SU-DHL-6 (cell line): Measurements from ENCODE around the gene BRD3OS.

Experiments
- H2AFZ ChIP-seq: fragments of 200-600 bp; sonication (generic); 2 replicates; pipeline ENCODE4 v1.6.1; 2014; ENCODE audit warnings: low read depth, mild to moderate bottlenecking, moderate library complexity, mixed read lengths, antibody characterized with exemption, low read length; ENCODE audit not compliant: severe bottlenecking
- H3F3A ChIP-seq: fragments of 200-600 bp; shearing (Covaris generic); 2 replicates; pipeline ENCODE4 v1.6.0; 2016; ENCODE audit warnings: antibody characterized with exemption, mild to moderate bottlenecking; ENCODE audit not compliant: insufficient read depth
- H3K27ac ChIP-seq: fragments of 200-600 bp; sonication (generic); 2 replicates; pipeline ENCODE4 v1.5.1; 2016; ENCODE audit warnings: low read depth, mild to moderate bottlenecking, low read length, moderate library complexity, mixed read lengths
- H3K27me3 ChIP-seq: fragments of 200-600 bp; sonication (generic), shearing (Covaris generic); 2 replicates; pipeline ENCODE4 v1.6.0; 2014; ENCODE audit warnings: mild to moderate bottlenecking, low read length
- H3K36me3 ChIP-seq: fragments of 200-600 bp; sonication (generic); 2 replicates; pipeline ENCODE4 v1.6.1; 2014; ENCODE audit warnings: mild to moderate bottlenecking, low read length, mixed read lengths
- H3K4me2 ChIP-seq: fragments of 300-600, 200-600 bp; shearing (Covaris generic), sonication (generic); 2 replicates; pipeline ENCODE4 v1.6.0; 2014; ENCODE audit warnings: low read length, low read depth, mild to moderate bottlenecking; ENCODE audit not compliant: poor library complexity, severe bottlenecking
- H3K4me3 ChIP-seq: fragments of 200-600 bp; sonication (generic); 2 replicates; pipeline ENCODE4 v1.5.1; 2014; ENCODE audit warnings: antibody characterized with exemption, low read length, mild to moderate bottlenecking, mixed read lengths; ENCODE audit not compliant: insufficient read depth, poor library complexity, severe bottlenecking
- H3K79me2 ChIP-seq: fragments of 200-600 bp; sonication (generic); 2 replicates; pipeline ENCODE4 v1.6.1; 2014; ENCODE audit warnings: mild to moderate bottlenecking, low read length, moderate library complexity; ENCODE audit not compliant: insufficient read depth
- H3K9ac ChIP-seq: fragments of 200-600 bp; sonication (generic); 2 replicates; pipeline ENCODE4 v1.7.0; 2014; ENCODE audit warnings: mild to moderate bottlenecking, low read length
- H3K9me2 ChIP-seq: fragments of 200-600 bp; sonication (generic); replicated peaks from 2 replicates; pipeline ENCODE4 v1.6.1; 2014; ENCODE audit warnings: low read length; ENCODE audit not compliant: insufficient read depth
- H3K9me3 ChIP-seq: fragments of 200-600 bp; sonication (generic); 2 replicates; pipeline ENCODE4 v1.6.1; 2014; ENCODE audit warnings: low read length, mixed read lengths; ENCODE audit not compliant: insufficient read depth
- H4K20me1 ChIP-seq: fragments of 200-600 bp; sonication (generic); 2 replicates; pipeline ENCODE4 v1.6.1; 2014; ENCODE audit warnings: low read depth, mild to moderate bottlenecking, antibody characterized with exemption, low read length, moderate library complexity, mixed read lengths
- EZH2phosphoT487 ChIP-seq: fragments of 200-600 bp; sonication (generic), shearing (Covaris generic); conservative IDR thresholded peaks from 2 replicates; pipeline ENCODE4 v1.6.1; 2018; ENCODE audit warnings: mild to moderate bottlenecking, antibody characterized with exemption, low read length, moderate library complexity, mixed read lengths
- TF ChIP-seq, protein P1 (sequence below): fragments of 200-600 bp; sonication (generic); IDR thresholded peaks from one replicate; pipeline ENCODE4 v1.5.1; 2017; ENCODE audit warnings: antibody characterized with exemption, mild to moderate bottlenecking, low read length, moderate library complexity; ENCODE audit not compliant: insufficient read depth, poor library complexity, severe bottlenecking

The BRD3OS gene

DNA sequence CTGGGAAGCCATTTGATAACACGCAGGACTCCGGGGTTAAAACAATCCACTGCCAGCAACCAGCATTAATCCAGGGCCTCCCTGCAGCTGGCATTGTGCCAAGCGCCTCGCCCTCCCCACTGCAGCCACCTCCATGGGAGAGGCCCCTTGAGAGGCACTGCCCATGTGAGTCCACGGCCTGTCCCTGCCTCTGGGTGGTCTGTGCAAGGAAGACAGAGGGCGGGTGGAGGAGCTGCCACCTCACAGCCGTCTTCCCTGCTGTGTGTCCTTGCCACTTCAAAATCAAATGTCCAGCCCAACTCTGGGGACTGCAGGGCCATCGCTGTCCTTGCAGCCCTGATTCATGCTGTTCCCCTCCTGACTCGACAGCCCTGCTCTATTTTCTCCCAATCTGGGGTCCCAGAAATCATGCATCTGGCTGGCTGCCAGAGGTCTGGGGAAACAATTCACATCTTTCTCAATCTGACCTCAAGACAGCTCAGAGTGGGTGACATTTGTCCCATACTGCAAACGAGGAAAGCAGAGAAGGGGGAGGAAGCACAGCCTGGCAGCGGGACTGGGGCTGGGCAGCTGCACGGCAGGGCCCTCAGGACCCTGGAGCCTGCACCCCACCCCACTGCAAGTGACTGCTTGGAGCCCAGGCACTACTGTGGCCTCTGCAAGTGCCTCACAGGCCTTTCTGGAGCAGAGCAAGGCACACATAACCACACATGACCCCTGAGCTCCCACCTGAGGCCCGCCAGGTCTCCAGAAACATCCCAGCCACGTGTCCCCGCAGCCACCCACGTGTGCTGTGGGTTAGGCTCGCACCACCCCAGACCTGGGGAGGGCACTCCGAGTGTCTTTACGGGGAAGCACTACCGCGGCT, 15.7 kb downstream of the BRD3OS start:
- H3K4me3 ChIP-seq, result no peak overlapping the region
- no peaks in the 10 kb centered on the region for H3K9me3 ChIP-seq
- TF ChIP-seq, protein P1, sequence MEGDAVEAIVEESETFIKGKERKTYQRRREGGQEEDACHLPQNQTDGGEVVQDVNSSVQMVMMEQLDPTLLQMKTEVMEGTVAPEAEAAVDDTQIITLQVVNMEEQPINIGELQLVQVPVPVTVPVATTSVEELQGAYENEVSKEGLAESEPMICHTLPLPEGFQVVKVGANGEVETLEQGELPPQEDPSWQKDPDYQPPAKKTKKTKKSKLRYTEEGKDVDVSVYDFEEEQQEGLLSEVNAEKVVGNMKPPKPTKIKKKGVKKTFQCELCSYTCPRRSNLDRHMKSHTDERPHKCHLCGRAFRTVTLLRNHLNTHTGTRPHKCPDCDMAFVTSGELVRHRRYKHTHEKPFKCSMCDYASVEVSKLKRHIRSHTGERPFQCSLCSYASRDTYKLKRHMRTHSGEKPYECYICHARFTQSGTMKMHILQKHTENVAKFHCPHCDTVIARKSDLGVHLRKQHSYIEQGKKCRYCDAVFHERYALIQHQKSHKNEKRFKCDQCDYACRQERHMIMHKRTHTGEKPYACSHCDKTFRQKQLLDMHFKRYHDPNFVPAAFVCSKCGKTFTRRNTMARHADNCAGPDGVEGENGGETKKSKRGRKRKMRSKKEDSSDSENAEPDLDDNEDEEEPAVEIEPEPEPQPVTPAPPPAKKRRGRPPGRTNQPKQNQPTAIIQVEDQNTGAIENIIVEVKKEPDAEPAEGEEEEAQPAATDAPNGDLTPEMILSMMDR, result no peak
- TF ChIP-seq EZH2phosphoT487, result no peak
- no peak overlapping the region for H2AFZ ChIP-seq
- no peak overlapping the region for H3K4me2 ChIP-seq
- no peaks in the 10 kb centered on the region for H4K20me1 ChIP-seq
- H3K79me2 ChIP-seq, result no peaks in the 10 kb centered on the region
- no peak overlapping the region for H3K9ac ChIP-seq
- H3K9me2 ChIP-seq, result no peaks in the 10 kb centered on the region
- H3K27me3 ChIP-seq, result no peaks in the 10 kb centered on the region
- no peaks in the 10 kb centered on the region for H3F3A ChIP-seq
- H3K36me3 ChIP-seq, result no peaks in the 10 kb centered on the region
- H3K27ac ChIP-seq, result no peak overlapping the region

- no peak overlapping the region for H3K4me2 ChIP-seq
- H2AFZ ChIP-seq, result no peak overlapping the region
- no peaks in the 10 kb centered on the region for H3K9me2 ChIP-seq
- no peaks in the 10 kb centered on the region for H3K27me3 ChIP-seq
- H3K9me3 ChIP-seq, result no peaks in the 10 kb centered on the region
- no peaks in the 10 kb centered on the region for H3F3A ChIP-seq
- H3K27ac ChIP-seq, result no peak overlapping the region
- H3K36me3 ChIP-seq, result no peaks in the 10 kb centered on the region
- no peaks in the 10 kb centered on the region for H3K79me2 ChIP-seq
- TF ChIP-seq, protein P1, result no peak
- no peak for TF ChIP-seq EZH2phosphoT487
- no peaks in the 10 kb centered on the region for H4K20me1 ChIP-seq
- no peak overlapping the region for H3K9ac ChIP-seq
- no peak overlapping the region for H3K4me3 ChIP-seq
Measured at GRCh38 chr9:134041649-134041962, 16.3 kb downstream of the BRD3OS start.

DNA sequence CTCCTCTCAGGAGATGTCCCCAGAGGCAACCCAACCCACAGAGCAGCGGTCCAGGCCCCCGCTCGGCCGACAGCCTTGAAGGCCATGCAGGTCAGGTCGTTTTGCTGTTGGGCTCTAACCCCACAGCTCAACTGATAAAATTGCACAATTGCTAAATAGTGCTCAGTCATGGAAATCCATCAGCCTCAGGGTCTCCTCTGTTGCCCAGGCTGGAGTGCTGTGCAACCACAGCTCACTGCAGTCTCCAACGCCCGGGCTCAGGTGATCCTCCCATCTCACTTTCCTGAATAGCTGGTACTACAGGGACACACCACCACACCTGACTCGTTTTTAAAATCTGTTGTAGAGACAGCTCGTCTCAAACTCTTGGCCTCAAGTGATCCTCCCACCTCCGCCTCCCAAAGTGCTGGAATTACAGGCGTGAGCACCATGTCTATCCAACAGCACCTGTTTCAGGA, 18.3 kb downstream of the BRD3OS start:
- Histone ChIP-seq H3K4me3 (no peak overlapping the region), H3K27me3 (no peaks in the 10 kb centered on the region), H2AFZ (no peak overlapping the region), H3K36me3 (no peaks in the 10 kb centered on the region), H3K9me3 (no peaks in the 10 kb centered on the region), H3K79me2 (no peaks in the 10 kb centered on the region), H3F3A (no peaks in the 10 kb centered on the region), H3K4me2 (no peak overlapping the region), H3K27ac (no peak overlapping the region), H4K20me1 (no peaks in the 10 kb centered on the region), H3K9me2 (no peaks in the 10 kb centered on the region), H3K9ac (no peak overlapping the region)
- no peak for TF ChIP-seq EZH2phosphoT487
- TF ChIP-seq, protein P1, result no peak
